HL-60 (cell line): ENCODE measurements around the gene GRIA1.

Source experiments
- DNase-seq, 2 experiments: peaks; one replicate each; pipeline ENCODE4 v3.0.0-alpha.2; 2010 to 2020; ENCODE audit warnings: low read depth in 1 of 2, low spot score in 1 of 2
- H3K27ac ChIP-seq: fragments of 250-450 bp; sonication (Bioruptor Pico); replicated peaks from 2 replicates; pipeline ENCODE4 v1.5.1; 2020; ENCODE audit warnings: mild to moderate bottlenecking, moderate library complexity
- H3K27me3 ChIP-seq: fragments of 250-450 bp; sonication (Bioruptor Pico); 2 replicates; pipeline ENCODE4 v1.5.1; 2021; ENCODE audit warnings: mild to moderate bottlenecking, moderate library complexity; ENCODE audit not compliant: insufficient read depth, poor library complexity, severe bottlenecking
- H3K4me3 ChIP-seq: replicated peaks from 2 replicates; pipeline ENCODE4 v1.5.1; 2011; ENCODE audit warnings: mild to moderate bottlenecking, control low read depth, low read length; ENCODE audit not compliant: insufficient read depth
- CTCF ChIP-seq: IDR thresholded peaks from one replicate; pipeline ENCODE4 v1.5.1; 2011; ENCODE audit warnings: low read length, control low read depth, inconsistent platforms; ENCODE audit not compliant: insufficient read depth
- GABPA ChIP-seq: IDR thresholded peaks from 2 replicates; pipeline ENCODE4 v1.6.1; 2012; ENCODE audit warnings: low read depth
- POLR2AphosphoS5 ChIP-seq: IDR thresholded peaks from 2 replicates; pipeline ENCODE4 v1.6.1; 2012; ENCODE audit warnings: low read depth
- REST ChIP-seq: IDR thresholded peaks from 2 replicates; pipeline ENCODE4 v1.6.1; 2012; ENCODE audit warnings: low read depth; ENCODE audit not compliant: insufficient replicate concordance
- SPI1 ChIP-seq: IDR thresholded peaks from 2 replicates; pipeline ENCODE4 v1.6.1; 2012; ENCODE audit warnings: low read depth, mild to moderate bottlenecking, borderline replicate concordance

Gene GRIA1

GRCh38 chr5:153713943-153714342 is 223.5 kb downstream of the GRIA1 start:
- Histone ChIP-seq H3K27me3 (no peaks in the 10 kb centered on the region), H3K27ac (no peak overlapping the region), H3K4me3 (no peak overlapping the region)
- no peak for TF ChIP-seq REST
- no peak for TF ChIP-seq CTCF
- no peak for TF ChIP-seq GABPA
- TF ChIP-seq SPI1 = no peak
- no peak for TF ChIP-seq POLR2AphosphoS5
- no peak for DNase-seq

- no peak overlapping the region for H3K27ac ChIP-seq
- DNase-seq = no peak
- TF ChIP-seq SPI1 = no peak
- no peak for TF ChIP-seq REST
- TF ChIP-seq POLR2AphosphoS5 = no peak
- no peak for TF ChIP-seq CTCF
- TF ChIP-seq GABPA = no peak
Observed at GRCh38 chr5:153714798-153715197, 224.3 kb downstream of the GRIA1 start.

GRCh38 chr5:153717287-153717686 is 226.8 kb downstream of the GRIA1 start:
- no peak for DNase-seq
- H3K27me3 ChIP-seq = no peaks in the 10 kb centered on the region
- TF ChIP-seq CTCF = no peak
- no peak for TF ChIP-seq POLR2AphosphoS5
- TF ChIP-seq REST = no peak
- TF ChIP-seq SPI1 = no peak
- no peak for TF ChIP-seq GABPA
- H3K4me3 ChIP-seq = no peak overlapping the region
- H3K27ac ChIP-seq = no peak overlapping the region

More at GRCh38 chr5:153714798-153715197, 224.3 kb downstream of the GRIA1 start:
- Histone ChIP-seq H3K4me3 (no peak overlapping the region), H3K27me3 (no peaks in the 10 kb centered on the region)
